Measurements from ENCODE around the gene KCNC2.
"Not testable (repeated sequence)": the region's sequence is repeated elsewhere in the genome, so short reads cannot be mapped to it uniquely, and the experiment has no call there.

The KCNC2 gene

DNA sequence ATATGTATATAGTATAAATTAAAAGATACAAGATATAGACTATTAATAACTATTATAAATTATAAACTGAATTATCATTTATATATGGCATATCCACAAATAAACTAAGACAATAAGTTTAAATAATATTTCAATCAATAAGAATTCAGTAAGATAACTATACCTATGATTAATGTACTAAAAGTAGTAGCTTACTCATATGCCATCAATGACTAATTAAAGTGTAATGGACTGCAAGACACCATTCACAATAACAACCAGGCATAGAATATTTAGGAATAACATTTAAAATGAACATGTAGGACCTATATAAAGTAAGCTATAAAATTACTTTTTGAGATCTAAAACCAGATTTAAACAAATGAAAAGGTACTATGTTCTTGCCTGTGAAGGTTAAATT, 18.8 kb downstream of the KCNC2 start:
- Histone ChIP-seq H3K4me3 (ENCODE audit: insufficient read length, low read depth) (no peak overlapping the region), H3K9me3 (ENCODE audit: insufficient read depth, low read length) (no peaks in the 10 kb centered on the region), H3K4me1 (ENCODE audit: insufficient read depth, insufficient read length) (no peaks in the 10 kb centered on the region), H3K27me3 (ENCODE audit: insufficient read depth, insufficient read length) (no peaks in the 10 kb centered on the region), H3K9ac (ENCODE audit: insufficient read length, low read depth) (no peak overlapping the region), H3K36me3 (ENCODE audit: insufficient read depth, insufficient read length, low read length) (no peaks in the 10 kb centered on the region)
- no peak for DNase-seq (ENCODE audit: low read depth, low spot score)
- TF ChIP-seq SUZ12 (IDR thresholded peaks at IDR 0.05; ENCODE audit: extremely low read depth, insufficient read depth, insufficient read length) (no peak), YY1 (IDR thresholded peaks at IDR 0.05; ENCODE audit: insufficient read depth, insufficient read length) (no peak), ZNF274 (IDR thresholded peaks at IDR 0.05; ENCODE audit: low read depth, low read length) (no peak)

GRCh38 chr12:75185881-75186280, 23.8 kb downstream of the KCNC2 start:
- H3K4me1 ChIP-seq (ENCODE audit: insufficient read depth, insufficient read length); H3K4me3 ChIP-seq (ENCODE audit: insufficient read length, low read depth); H3K36me3 ChIP-seq (ENCODE audit: insufficient read depth, insufficient read length, low read length); H3K9ac ChIP-seq (ENCODE audit: insufficient read length, low read depth); DNase-seq (ENCODE audit: low read depth, low spot score); H3K9me3 ChIP-seq (ENCODE audit: insufficient read depth, low read length); H3K27me3 ChIP-seq (ENCODE audit: insufficient read depth, insufficient read length): not testable (repeated sequence)

- no peaks in the 10 kb centered on the region for H3K27me3 ChIP-seq (ENCODE audit: insufficient read depth, insufficient read length)
- DNase-seq (ENCODE audit: low read depth, low spot score) = no peak
- H3K9me3 ChIP-seq (ENCODE audit: insufficient read depth, low read length) = no peaks in the 10 kb centered on the region
- no peak overlapping the region for H3K9ac ChIP-seq (ENCODE audit: insufficient read length, low read depth)
- no peak overlapping the region for H3K4me3 ChIP-seq (ENCODE audit: insufficient read length, low read depth)
- no peaks in the 10 kb centered on the region for H3K4me1 ChIP-seq (ENCODE audit: insufficient read depth, insufficient read length)
- no peak for TF ChIP-seq ZNF274 (IDR thresholded peaks at IDR 0.05; ENCODE audit: low read depth, low read length)
- no peak for TF ChIP-seq YY1 (IDR thresholded peaks at IDR 0.05; ENCODE audit: insufficient read depth, insufficient read length)
- TF ChIP-seq SUZ12 (IDR thresholded peaks at IDR 0.05; ENCODE audit: extremely low read depth, insufficient read depth, insufficient read length) = no peak
- no peaks in the 10 kb centered on the region for H3K36me3 ChIP-seq (ENCODE audit: insufficient read depth, insufficient read length, low read length)
Observed at GRCh38 chr12:75184516-75184915, 25.1 kb downstream of the KCNC2 start.

- H3K27me3 ChIP-seq (ENCODE audit: insufficient read depth, insufficient read length) = no peaks in the 10 kb centered on the region
- H3K9me3 ChIP-seq (ENCODE audit: insufficient read depth, low read length) = no peaks in the 10 kb centered on the region
- no peak overlapping the region for H3K9ac ChIP-seq (ENCODE audit: insufficient read length, low read depth)
- H3K4me3 ChIP-seq (ENCODE audit: insufficient read length, low read depth) = no peak overlapping the region
- no peaks in the 10 kb centered on the region for H3K36me3 ChIP-seq (ENCODE audit: insufficient read depth, insufficient read length, low read length)
- no peaks in the 10 kb centered on the region for H3K4me1 ChIP-seq (ENCODE audit: insufficient read depth, insufficient read length)
- TF ChIP-seq SUZ12 (IDR thresholded peaks at IDR 0.05; ENCODE audit: extremely low read depth, insufficient read depth, insufficient read length) = no peak
- TF ChIP-seq ZNF274 (IDR thresholded peaks at IDR 0.05; ENCODE audit: low read depth, low read length) = no peak
- no peak for TF ChIP-seq YY1 (IDR thresholded peaks at IDR 0.05; ENCODE audit: insufficient read depth, insufficient read length)
- DNase-seq (ENCODE audit: low read depth, low spot score) = no peak
Observed at GRCh38 chr12:75183967-75184366, 25.7 kb downstream of the KCNC2 start.

- no peak for TF ChIP-seq YY1 (IDR thresholded peaks at IDR 0.05; ENCODE audit: insufficient read depth, insufficient read length)
- TF ChIP-seq SUZ12 (IDR thresholded peaks at IDR 0.05; ENCODE audit: extremely low read depth, insufficient read depth, insufficient read length) = no peak
- no peak for TF ChIP-seq ZNF274 (IDR thresholded peaks at IDR 0.05; ENCODE audit: low read depth, low read length)
- Histone ChIP-seq H3K36me3 (ENCODE audit: insufficient read depth, insufficient read length, low read length) (no peaks in the 10 kb centered on the region), H3K9ac (ENCODE audit: insufficient read length, low read depth) (no peak overlapping the region), H3K27me3 (ENCODE audit: insufficient read depth, insufficient read length) (no peaks in the 10 kb centered on the region), H3K4me3 (ENCODE audit: insufficient read length, low read depth) (no peak overlapping the region), H3K4me1 (ENCODE audit: insufficient read depth, insufficient read length) (no peaks in the 10 kb centered on the region), H3K9me3 (ENCODE audit: insufficient read depth, low read length) (no peaks in the 10 kb centered on the region)
- DNase-seq (ENCODE audit: low read depth, low spot score) = no peak
Observed at GRCh38 chr12:75177997-75178396, 31.6 kb downstream of the KCNC2 start.

DNA sequence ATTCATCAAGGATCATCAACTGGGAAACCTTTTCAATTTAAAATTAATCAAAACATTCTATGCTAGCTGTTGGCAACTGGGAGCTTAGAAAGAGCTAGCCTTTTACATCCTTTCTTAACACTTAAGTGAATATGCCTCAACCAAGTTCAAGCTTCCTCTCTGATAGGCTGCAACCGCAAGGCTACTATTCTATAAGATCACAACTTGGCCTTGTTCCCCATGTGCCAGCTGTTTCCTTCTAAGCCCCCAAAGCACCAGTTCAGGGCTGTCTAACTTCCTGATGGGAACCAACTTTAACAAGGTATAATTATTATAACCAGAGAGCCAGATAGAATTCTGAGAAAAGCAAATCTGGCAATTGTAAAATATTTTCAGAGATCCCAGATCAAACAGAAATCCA, 37.0 kb downstream of the KCNC2 start:
- H3K36me3 ChIP-seq (ENCODE audit: insufficient read depth, insufficient read length, low read length) = no peaks in the 10 kb centered on the region
- no peaks in the 10 kb centered on the region for H3K4me1 ChIP-seq (ENCODE audit: insufficient read depth, insufficient read length)
- no peaks in the 10 kb centered on the region for H3K27me3 ChIP-seq (ENCODE audit: insufficient read depth, insufficient read length)
- H3K9me3 ChIP-seq (ENCODE audit: insufficient read depth, low read length) = no peaks in the 10 kb centered on the region
- no peak overlapping the region for H3K4me3 ChIP-seq (ENCODE audit: insufficient read length, low read depth)
- DNase-seq (ENCODE audit: low read depth, low spot score) = no peak
- H3K9ac ChIP-seq (ENCODE audit: insufficient read length, low read depth) = no peak overlapping the region
- no peak for TF ChIP-seq ZNF274 (IDR thresholded peaks at IDR 0.05; ENCODE audit: low read depth, low read length)
- TF ChIP-seq SUZ12 (IDR thresholded peaks at IDR 0.05; ENCODE audit: extremely low read depth, insufficient read depth, insufficient read length) = no peak
- no peak for TF ChIP-seq YY1 (IDR thresholded peaks at IDR 0.05; ENCODE audit: insufficient read depth, insufficient read length)

DNA sequence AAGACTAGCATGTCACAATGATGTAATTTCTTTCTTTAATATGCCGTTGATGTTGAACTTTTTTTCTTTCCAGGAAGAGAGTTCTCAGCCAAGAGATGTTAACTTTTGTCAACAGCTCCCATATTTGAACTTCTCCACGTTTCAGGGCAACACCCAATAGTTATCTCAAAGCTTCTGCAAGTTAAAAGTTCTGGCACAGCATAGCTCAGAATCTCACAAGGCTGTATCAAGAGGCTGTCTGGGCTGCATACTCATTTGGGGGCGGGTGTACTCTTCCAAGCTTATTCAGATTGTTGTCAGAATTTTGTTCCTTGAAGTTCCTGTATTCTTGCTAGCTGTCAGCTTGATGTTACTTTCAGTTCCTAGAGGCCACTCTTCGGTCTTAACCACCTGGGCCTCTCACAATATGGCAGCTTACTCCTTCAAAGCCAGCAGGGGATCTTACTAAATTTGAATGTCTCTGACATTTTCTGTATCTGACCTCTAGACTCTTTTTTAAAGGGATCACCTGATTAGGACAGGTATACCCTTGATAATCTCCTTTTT, 38.9 kb downstream of the KCNC2 start:
- Histone ChIP-seq H3K4me3 (ENCODE audit: insufficient read length, low read depth) (no peak overlapping the region), H3K9ac (ENCODE audit: insufficient read length, low read depth) (no peak overlapping the region), H3K4me1 (ENCODE audit: insufficient read depth, insufficient read length) (no peaks in the 10 kb centered on the region), H3K9me3 (ENCODE audit: insufficient read depth, low read length) (no peaks in the 10 kb centered on the region), H3K27me3 (ENCODE audit: insufficient read depth, insufficient read length) (no peaks in the 10 kb centered on the region), H3K36me3 (ENCODE audit: insufficient read depth, insufficient read length, low read length) (no peaks in the 10 kb centered on the region)
- no peak for DNase-seq (ENCODE audit: low read depth, low spot score)
- TF ChIP-seq SUZ12 (IDR thresholded peaks at IDR 0.05; ENCODE audit: extremely low read depth, insufficient read depth, insufficient read length) (no peak), YY1 (IDR thresholded peaks at IDR 0.05; ENCODE audit: insufficient read depth, insufficient read length) (no peak), ZNF274 (IDR thresholded peaks at IDR 0.05; ENCODE audit: low read depth, low read length) (no peak)

- Histone ChIP-seq H3K36me3 (ENCODE audit: insufficient read depth, insufficient read length, low read length) (no peaks in the 10 kb centered on the region), H3K4me3 (ENCODE audit: insufficient read length, low read depth) (no peak overlapping the region), H3K9me3 (ENCODE audit: insufficient read depth, low read length) (no peaks in the 10 kb centered on the region), H3K27me3 (ENCODE audit: insufficient read depth, insufficient read length) (no peaks in the 10 kb centered on the region), H3K9ac (ENCODE audit: insufficient read length, low read depth) (no peak overlapping the region), H3K4me1 (ENCODE audit: insufficient read depth, insufficient read length) (no peaks in the 10 kb centered on the region)
- TF ChIP-seq ZNF274 (IDR thresholded peaks at IDR 0.05; ENCODE audit: low read depth, low read length) (no peak), SUZ12 (IDR thresholded peaks at IDR 0.05; ENCODE audit: extremely low read depth, insufficient read depth, insufficient read length) (no peak), YY1 (IDR thresholded peaks at IDR 0.05; ENCODE audit: insufficient read depth, insufficient read length) (no peak)
- no peak for DNase-seq (ENCODE audit: low read depth, low spot score)
Observed at GRCh38 chr12:75162845-75163244, 46.8 kb downstream of the KCNC2 start.
